GM13977 (cell line): Measurements from ENCODE around the gene ATP8A2.

Experiments
- DNase-seq: peaks from one replicate; pipeline ENCODE4 v3.0.0; 2012; ENCODE audit warnings: low spot score
- in situ Hi-C: fragments of 300-500 bp; cut with MboI; formaldehyde crosslinking; loops from one replicate; pipeline ENCODE4 v1.12.0; 2022; ENCODE audit warnings: low sequenced_read_pairs, low pct_unique_long_range_greater_than_20kb, mixed read lengths, inconsistent platforms; ENCODE audit not compliant: unreplicated experiment
- TF ChIP-seq, protein P1 (sequence below): IDR thresholded peaks from 2 replicates; pipeline ENCODE4 v1.5.1; 2012; ENCODE audit warnings: mild to moderate bottlenecking, control low read depth; ENCODE audit not compliant: insufficient read depth; ENCODE audit errors: extremely low read depth, missing control alignments

ATP8A2 gene

DNA sequence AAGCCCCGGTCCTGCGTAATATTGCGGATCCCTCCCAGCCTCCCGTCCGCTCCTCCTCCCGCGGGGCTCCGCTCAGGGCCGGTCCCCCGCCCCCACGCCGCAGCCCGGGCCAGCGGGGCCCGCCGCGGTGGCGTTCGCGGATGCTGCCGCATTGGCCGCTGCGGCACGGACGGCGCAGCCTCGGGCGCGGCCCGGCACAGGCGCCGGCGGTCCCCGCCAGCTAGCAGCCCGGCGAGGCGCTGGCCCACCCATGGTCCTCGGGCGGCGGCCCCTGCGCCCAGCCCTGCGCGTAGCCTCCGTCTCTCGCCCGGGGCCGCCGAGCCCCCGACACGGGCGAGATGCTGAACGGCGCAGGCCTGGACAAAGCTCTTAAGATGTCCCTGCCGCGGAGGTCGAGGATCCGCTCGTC lies at the start of gene ATP8A2:
ATP8A2 (plus strand) TSS at position 100 of the 409 bp plus-strand sequence; CDS start at position 339, 239 bp downstream.
- TF ChIP-seq, protein P1, sequence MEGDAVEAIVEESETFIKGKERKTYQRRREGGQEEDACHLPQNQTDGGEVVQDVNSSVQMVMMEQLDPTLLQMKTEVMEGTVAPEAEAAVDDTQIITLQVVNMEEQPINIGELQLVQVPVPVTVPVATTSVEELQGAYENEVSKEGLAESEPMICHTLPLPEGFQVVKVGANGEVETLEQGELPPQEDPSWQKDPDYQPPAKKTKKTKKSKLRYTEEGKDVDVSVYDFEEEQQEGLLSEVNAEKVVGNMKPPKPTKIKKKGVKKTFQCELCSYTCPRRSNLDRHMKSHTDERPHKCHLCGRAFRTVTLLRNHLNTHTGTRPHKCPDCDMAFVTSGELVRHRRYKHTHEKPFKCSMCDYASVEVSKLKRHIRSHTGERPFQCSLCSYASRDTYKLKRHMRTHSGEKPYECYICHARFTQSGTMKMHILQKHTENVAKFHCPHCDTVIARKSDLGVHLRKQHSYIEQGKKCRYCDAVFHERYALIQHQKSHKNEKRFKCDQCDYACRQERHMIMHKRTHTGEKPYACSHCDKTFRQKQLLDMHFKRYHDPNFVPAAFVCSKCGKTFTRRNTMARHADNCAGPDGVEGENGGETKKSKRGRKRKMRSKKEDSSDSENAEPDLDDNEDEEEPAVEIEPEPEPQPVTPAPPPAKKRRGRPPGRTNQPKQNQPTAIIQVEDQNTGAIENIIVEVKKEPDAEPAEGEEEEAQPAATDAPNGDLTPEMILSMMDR, result no peak
- in situ Hi-C loops, result no loop called here
- DNase-seq, result no peak

DNA sequence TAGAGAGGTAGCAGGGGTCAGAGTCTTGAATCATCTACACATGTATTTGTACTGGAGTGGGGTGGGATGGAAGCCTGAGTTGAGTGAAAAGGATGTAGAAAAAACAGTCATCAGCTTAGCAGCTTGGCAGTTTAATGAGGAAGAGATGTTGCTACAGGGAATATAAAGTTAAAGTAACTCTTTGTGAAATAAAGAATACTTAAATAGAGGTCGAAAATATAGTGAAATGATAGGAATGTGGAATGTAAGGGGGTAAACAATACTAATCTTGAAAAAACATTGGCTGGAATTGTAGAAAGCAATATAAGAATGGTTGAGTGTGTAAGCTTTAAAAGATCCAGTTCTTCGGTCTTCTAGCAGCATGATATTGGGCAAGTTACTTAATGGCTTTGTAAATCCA lies 47.7 kb upstream of the ATP8A2 start:
- in situ Hi-C loops, result no loop called here
- TF ChIP-seq, protein P1, result no peak
- no peak for DNase-seq

DNA sequence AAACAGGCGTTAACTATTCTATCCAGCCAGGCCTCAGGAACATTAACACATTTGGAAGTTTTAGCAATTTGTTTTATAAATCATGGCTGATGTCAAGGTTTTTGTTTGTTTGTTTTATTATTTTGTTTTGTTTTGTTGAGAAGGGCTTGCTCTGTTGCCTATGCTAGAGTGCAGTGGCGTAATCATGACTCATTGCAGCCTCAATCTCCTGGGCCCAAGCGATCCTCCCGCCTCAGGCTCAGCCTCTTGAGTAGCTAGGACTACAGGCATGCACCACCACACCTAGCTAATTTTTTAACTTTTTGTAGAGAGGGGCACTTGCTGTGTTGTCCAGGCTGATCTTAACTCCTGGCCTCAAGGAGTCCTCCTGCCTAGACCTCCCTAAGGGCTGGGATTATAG lies 42.1 kb upstream of the ATP8A2 start:
- in situ Hi-C loops, result no loop called here
- DNase-seq, result no peak
- TF ChIP-seq, protein P1, result no peak

DNA sequence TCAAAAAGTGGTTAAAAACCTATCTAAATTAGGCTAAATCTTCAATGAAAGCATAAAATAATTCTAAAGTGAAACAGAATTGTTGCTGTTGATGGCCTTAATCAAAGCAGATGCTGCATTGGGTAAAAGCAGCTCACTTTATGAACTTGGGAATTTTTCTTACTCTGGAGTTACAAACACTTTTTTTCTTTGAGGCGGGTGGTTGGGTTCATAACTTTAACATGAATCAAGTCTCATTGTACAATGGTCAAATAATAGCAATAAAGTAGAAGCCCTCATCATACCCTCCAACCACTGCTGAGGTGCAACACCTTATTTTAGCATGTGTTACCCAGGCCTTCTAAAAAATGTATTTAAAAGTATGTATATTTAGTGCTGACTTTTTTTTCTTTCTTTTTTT lies 41.2 kb upstream of the ATP8A2 start:
- in situ Hi-C loops, result no loop called here
- no peak for DNase-seq
- TF ChIP-seq, protein P1, result no peak

DNA sequence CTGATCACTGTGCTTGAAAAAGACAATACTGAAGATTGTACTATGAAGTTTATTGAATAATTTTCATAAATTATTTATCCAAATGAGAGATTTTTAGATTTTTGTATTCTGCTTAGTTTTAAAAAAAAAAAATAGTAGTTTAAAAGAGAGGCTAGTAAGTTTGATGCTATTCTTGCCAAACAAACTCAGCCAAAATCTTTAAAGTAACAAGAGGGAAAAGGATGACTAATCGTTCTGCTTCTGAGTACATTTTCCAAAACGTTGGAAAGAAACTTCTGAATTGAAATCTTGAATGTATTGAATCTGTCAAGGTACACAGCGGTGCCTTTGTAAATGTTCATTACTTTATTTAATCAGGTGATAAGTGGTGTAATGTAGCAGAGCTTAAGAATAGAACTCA lies 35.9 kb upstream of the ATP8A2 start:
- TF ChIP-seq, protein P1, result no peak
- in situ Hi-C loops, result no loop called here
- DNase-seq, result no peak

DNA sequence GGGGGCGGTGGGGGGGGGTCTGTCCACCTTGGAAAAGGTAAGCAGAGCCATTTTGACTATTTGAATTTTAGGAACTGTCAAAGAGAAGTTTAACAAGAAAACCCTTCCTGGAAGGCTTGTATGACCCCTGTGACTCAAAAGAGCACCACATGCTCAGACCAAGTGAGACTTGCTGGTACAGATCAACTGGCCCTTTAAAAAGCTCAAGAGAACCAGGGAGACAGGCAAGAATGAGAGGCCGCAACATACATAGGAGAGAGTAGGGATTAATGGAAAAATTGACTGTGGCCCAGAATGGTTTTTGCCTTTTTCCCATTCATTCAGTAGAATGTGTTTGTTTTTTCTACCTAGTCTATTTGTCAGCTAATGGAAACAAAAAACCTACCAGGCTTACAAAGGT lies 26.2 kb upstream of the ATP8A2 start:
- TF ChIP-seq, protein P1, result no peak
- in situ Hi-C loops, result no loop called here
- DNase-seq, result no peak

DNA sequence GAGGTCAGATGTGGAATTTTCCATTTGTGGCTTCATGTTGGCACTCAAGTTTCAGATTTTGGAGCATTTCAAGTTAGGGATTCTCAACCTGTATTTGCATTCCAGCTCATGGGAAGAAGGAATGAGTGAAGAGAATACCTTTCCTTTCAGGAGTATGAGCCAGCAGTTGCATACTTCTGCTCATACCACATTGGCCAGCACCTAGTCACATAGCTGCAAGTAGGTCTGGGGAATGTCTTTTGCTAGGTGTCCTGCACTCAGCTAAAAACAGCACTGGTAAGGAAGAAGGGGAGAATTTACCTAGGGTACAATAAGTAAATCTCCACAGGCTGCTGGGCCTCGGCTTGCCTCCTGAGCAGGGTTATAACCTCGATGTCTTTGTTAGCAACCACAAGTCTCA lies 24.6 kb upstream of the ATP8A2 start:
- DNase-seq, result no peak
- TF ChIP-seq, protein P1, result no peak
- in situ Hi-C loops, result no loop called here
